Motor neuron (in vitro differentiated cells): ENCODE measurements around the gene TRIP11. TPM values are rescaled to one million over a fixed set of nuclear protein-coding genes. Genes with fewer than 3 reads are reported as not detected.

ENCODE experiments used
- ATAC-seq, 8 experiments: fragments of 200-7000 bp; cut with Tn5 transposase; replicated peaks in 6 of 8; 2 replicates each; pipeline ENCODE4 v1.8.0; 2021; ENCODE audit warnings: mild to moderate bottlenecking in 8 of 8, moderate library complexity in 8 of 8
- H3K27ac ChIP-seq, 2 donors: fragments of 250-450 bp; sonication (Bioruptor Pico); 2 replicates each; pipeline ENCODE4 v1.9.0; 2021; ENCODE audit warnings: antibody characterized with exemption in 2 of 2, mild to moderate bottlenecking in 2 of 2, moderate library complexity in 1 of 2
- H3K4me1 ChIP-seq, 2 donors: fragments of 250-450 bp; sonication (Bioruptor Pico); replicated peaks in 1 of 2; 2 replicates each; pipeline ENCODE4 v1.6.1; 2021; ENCODE audit warnings: antibody characterized with exemption in 2 of 2, mild to moderate bottlenecking in 2 of 2, moderate library complexity in 1 of 2
- H3K4me3 ChIP-seq, 5 donors: fragments of 250-450 bp; sonication (Bioruptor Pico); 2 replicates each; pipeline ENCODE4 v1.9.0; 2021; ENCODE audit warnings: antibody characterized with exemption in 5 of 5, mild to moderate bottlenecking in 5 of 5, moderate library complexity in 4 of 5
- WGBS, 10 experiments: fragments of 450-650 bp; shearing (Covaris generic); methylation state at CpG; one replicate each; pipeline ENCODE4 v1.0.0; 2022; 5-methylcytosine and 5-hydroxymethylcytosine counted together
- in situ Hi-C, 9 experiments: fragments of 400-800 bp; cut with MboI; loops; one replicate each; pipeline ENCODE4 v1.15.0; 2021; ENCODE audit warnings: low sequenced_read_pairs in 9 of 9, low pct_unique_long_range_greater_than_20kb in 2 of 9; ENCODE audit not compliant: unreplicated experiment in 9 of 9
- total RNA-seq, 8 experiments: library from RNA; unstranded; fragments of 300-600 nt; gene quantifications; 2 replicates each; pipeline versions ENCODE4 v1.2.3 to v1.2.4, GENCODE V29; 2022

Gene TRIP11
- total RNA-seq, 8 experiments from 2014 or later, result 16.8 to 45.2 (median 24.1) TPM

- Histone ChIP-seq H3K4me1 (no peaks in the 10 kb centered on the region), H3K4me3 (no peak overlapping the region), H3K27ac (no peak overlapping the region)
- no peak for ATAC-seq
- 58 to 100% (median 87%) methylated on average over 1 to 6 of the region's 6 CpGs for WGBS, 10 experiments
- in situ Hi-C loops, result no loop called here
Observed at GRCh38 chr14:91998667-91999570, 40.9 kb downstream of the TRIP11 start.

- Histone ChIP-seq H3K4me1 (no peaks in the 10 kb centered on the region), H3K27ac (no peak overlapping the region), H3K4me3 (no peak overlapping the region)
- ATAC-seq, result no peak
- in situ Hi-C loops, result no loop called here
Observed at GRCh38 chr14:91997492-91997891, 42.4 kb downstream of the TRIP11 start.

GRCh38 chr14:91996948-91997371 lies 42.9 kb downstream of the TRIP11 start:
- ATAC-seq, result peak in 4 of 8 experiments; percentile 30 to 77 (median 65)
- H3K27ac ChIP-seq, result no peak overlapping the region
- H3K4me3 ChIP-seq, result no peak overlapping the region
- no peaks in the 10 kb centered on the region for H3K4me1 ChIP-seq
- 0 to 86% (median 57%) methylated on average over 1 to 2 of the region's 2 CpGs; no CpG with 5 or more reads in 3 of the 10 experiments for WGBS, 10 experiments
- in situ Hi-C loops, result no loop called here

DNA sequence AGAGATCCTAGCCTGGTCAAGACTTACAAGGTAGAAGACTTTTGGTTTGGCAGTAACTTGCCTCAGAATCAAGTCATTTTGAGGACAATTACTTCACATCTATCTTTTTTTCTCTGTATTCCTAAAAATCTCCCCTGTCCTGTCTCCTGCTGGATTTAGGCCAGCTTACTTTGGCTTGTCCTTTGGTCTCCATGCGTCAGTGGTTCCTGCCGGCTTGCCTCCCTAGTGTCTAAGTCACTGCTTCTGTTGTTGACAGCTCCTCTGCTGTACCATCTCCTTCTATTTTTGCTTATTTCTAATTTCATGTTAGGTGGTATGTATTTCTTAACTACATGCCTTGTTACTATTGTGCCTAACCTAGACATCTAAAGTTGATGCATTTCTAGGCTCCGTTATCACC lies 52.7 kb downstream of the TRIP11 start:
- ATAC-seq, result no peak
- in situ Hi-C loops, result no loop called here
- 80 to 100% (median 92%) methylated on average over 1 to 3 of the region's 3 CpGs; no CpG with 5 or more reads in 1 of the 10 experiments for WGBS, 10 experiments

DNA sequence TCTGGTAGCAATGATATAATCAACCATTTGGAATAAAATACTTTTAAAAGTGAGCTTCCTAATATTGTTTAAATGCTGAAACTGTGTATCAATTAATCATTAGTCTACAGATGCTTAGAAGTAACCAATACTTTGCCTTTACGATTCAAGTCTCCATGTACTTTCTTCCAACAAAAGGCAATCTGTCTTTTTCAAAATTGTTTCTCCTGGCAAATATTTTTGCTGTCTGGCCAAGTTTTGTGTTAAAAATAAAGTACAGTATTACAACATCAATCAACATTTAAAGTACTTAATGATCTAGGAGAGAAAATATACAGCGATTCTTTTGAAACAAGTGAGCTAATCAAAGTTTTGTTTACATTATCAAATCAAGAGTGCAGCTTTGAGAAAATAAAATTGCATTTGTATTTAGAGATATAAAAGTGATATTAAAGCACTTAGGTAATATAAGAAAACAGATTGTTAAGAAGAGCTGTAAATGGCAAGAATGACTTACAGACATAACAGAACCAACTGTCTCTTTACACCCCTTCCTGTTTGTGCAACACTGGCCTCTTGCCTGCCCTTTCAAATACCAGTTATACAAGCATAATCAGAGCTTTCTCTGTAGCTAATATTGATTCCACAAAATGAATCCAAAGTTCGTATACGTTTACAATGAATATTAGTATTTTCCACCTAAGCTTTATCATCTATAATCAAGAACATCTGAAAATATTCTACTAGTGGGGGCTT lies 54.2 kb downstream of the TRIP11 start:
- no peak overlapping the region for H3K4me3 ChIP-seq

More for the DNA sequence above, 52.7 kb downstream of the TRIP11 start:
- Histone ChIP-seq H3K4me3 (no peak overlapping the region), H3K4me1 (no peaks in the 10 kb centered on the region), H3K27ac (no peak overlapping the region)

DNA sequence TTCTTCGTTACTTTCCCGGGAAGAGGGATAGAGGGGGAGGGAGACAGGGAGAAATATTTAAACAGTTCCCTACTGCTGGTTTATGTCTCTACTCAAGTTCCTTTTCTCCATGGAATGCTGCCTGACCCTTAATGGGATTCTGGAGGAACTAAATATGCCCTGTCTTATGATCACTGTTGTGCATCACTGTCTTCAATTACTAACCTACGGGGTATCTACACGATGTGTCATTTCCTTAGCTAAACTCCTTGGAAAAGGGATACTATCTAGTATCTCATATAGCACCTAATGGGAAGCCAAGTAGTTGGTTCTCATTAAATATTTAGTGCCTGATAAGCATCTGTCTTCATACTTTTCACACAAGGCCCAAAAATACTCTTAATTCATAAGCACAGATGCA lies 54.9 kb downstream of the TRIP11 start:
- ATAC-seq, result no peak
- Histone ChIP-seq H3K27ac (no peak overlapping the region), H3K4me1 (no peaks in the 10 kb centered on the region), H3K4me3 (no peak overlapping the region)
- WGBS, 10 experiments, result 21 to 100% (median 93%) methylated on average over 2 to 4 of the region's 4 CpGs; no CpG with 5 or more reads in 1 of the 10 experiments
- in situ Hi-C loops, result no loop called here

More for the DNA sequence above, 54.2 kb downstream of the TRIP11 start:
- WGBS, 10 experiments, result 3 to 100% (median 95%) methylated on average over 2 to 4 of the region's 4 CpGs
- no peak for ATAC-seq
- H3K4me1 ChIP-seq, result no peaks in the 10 kb centered on the region
- no peak overlapping the region for H3K27ac ChIP-seq
- in situ Hi-C loops, result no loop called here

- in situ Hi-C loops, result no loop called here
- 0 to 97% (median 86%) methylated on average over 1 to 4 of the region's 4 CpGs for WGBS, 10 experiments
- no peaks in the 10 kb centered on the region for H3K4me1 ChIP-seq
- H3K27ac ChIP-seq, result no peak overlapping the region
- no peak for ATAC-seq
- H3K4me3 ChIP-seq, result no peak overlapping the region
Observed at GRCh38 chr14:91983588-91983987, 56.3 kb downstream of the TRIP11 start.

DNA sequence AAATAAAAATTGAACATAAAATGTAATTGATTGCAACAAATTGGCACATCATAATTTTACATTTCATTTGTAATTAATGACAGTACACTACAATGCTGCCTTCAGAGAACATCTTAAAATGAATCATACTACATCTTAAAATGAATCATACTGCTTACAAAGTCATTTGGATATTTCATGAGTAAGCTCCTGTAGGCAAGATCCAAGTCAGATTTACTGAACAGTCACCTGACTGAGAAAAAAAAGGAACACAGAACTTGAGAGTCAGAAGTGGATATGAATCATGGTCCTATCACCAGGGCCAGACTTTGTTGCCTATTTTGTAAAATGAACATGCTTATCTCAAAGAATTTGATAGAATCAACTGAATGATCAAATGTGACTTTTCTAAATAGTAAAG lies 59.7 kb downstream of the TRIP11 start:
- ATAC-seq, result peak; percentile 14 to 99 (median 56)
- no peak overlapping the region for H3K27ac ChIP-seq
- no peak overlapping the region for H3K4me3 ChIP-seq
- no peaks in the 10 kb centered on the region for H3K4me1 ChIP-seq
- in situ Hi-C loops, result no loop called here

DNA sequence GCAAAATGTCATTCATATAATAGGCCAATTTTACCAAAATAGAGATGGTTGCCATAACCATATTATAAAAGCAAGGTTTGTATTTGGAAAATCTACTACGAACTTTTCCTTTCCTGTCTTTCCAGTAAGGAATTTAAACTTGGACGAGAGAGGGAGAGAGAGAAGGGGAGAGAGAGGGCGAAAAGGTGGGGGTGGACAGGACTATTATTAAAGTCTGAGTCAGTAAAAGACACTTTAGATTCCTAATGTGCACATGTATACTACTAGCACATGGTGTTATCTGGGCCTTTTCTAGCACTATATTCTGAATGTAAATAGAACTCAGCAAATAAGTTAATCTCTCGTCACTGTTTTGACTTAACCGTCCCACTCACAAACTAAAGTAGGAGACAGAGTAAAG lies 62.0 kb downstream of the TRIP11 start:
- H3K27ac ChIP-seq, result no peak overlapping the region
- ATAC-seq, result no peak
- in situ Hi-C loops, result no loop called here
- H3K4me3 ChIP-seq, result no peak overlapping the region
- H3K4me1 ChIP-seq, result no peaks in the 10 kb centered on the region
- 71 to 100% (median 94%) methylated on average over 1 to 5 of the region's 5 CpGs; no CpG with 5 or more reads in 2 of the 10 experiments for WGBS, 10 experiments

- Histone ChIP-seq H3K4me1 (no peaks in the 10 kb centered on the region), H3K27ac (no peak overlapping the region), H3K4me3 (no peak overlapping the region)
- ATAC-seq, result no peak
- in situ Hi-C loops, result no loop called here
Observed at GRCh38 chr14:91975763-91976162, 64.1 kb downstream of the TRIP11 start.

- Histone ChIP-seq H3K4me3 (no peak overlapping the region), H3K4me1 (no peaks in the 10 kb centered on the region), H3K27ac (no peak overlapping the region)
- ATAC-seq, result no peak
- 75 to 100% (median 100%) methylated on average over 1 to 2 of the region's 2 CpGs; no CpG with 5 or more reads in 2 of the 10 experiments for WGBS, 10 experiments
- in situ Hi-C loops, result no loop called here
Observed at GRCh38 chr14:91971188-91971778, 68.6 kb downstream of the TRIP11 start.

DNA sequence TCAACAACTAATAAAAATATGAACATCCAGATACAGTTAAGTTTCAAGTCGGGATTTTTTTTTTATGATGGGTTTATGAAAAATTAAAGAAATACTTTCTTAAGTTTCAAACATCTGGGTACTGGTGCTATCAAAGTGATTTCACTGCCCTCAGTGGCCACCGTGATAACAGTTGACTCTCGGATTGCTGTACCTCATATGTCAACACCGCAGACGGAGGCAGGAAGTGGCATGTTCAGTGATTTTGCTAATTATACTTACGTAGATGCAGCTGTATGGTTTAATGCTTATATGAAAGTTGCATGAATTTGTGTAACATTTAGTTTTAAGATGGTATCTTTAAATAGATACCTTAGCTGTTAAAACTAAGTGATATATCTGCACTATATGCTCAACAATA lies 71.6 kb downstream of the TRIP11 start:
- no peak overlapping the region for H3K4me3 ChIP-seq
- ATAC-seq, result no peak
- in situ Hi-C loops, result no loop called here
- WGBS, 10 experiments, result 41 to 100% (median 84%) methylated on average over 1 to 6 of the region's 6 CpGs
- no peaks in the 10 kb centered on the region for H3K4me1 ChIP-seq
- H3K27ac ChIP-seq, result no peak overlapping the region

- WGBS, 10 experiments, result 20 to 100% (median 86%) methylated on average over 1 to 4 of the region's 4 CpGs
- no peak overlapping the region for H3K4me3 ChIP-seq
- in situ Hi-C loops, result no loop called here
- H3K4me1 ChIP-seq, result no peaks in the 10 kb centered on the region
- H3K27ac ChIP-seq, result no peak overlapping the region
- no peak for ATAC-seq
Observed at GRCh38 chr14:91964724-91965123, 75.1 kb downstream of the TRIP11 start.
